Fibroblast of villous mesenchyme (primary cell): ENCODE data around the gene TEX51. TPM values are rescaled to one million over a fixed set of nuclear protein-coding genes. Genes with fewer than 3 reads are reported as not detected.
A peak's percentile ranks its signal among the peaks of the same experiment; 100 is the strongest.

Source experiments
- DNase-seq: peaks from one replicate; pipeline ENCODE4 v3.0.0-alpha.2; 2010; ENCODE audit warnings: low read depth
- H3K4me3 ChIP-seq: 2 replicates; pipeline ENCODE4 v1.5.1; 2011; ENCODE audit warnings: low read depth, mild to moderate bottlenecking, low read length
- total RNA-seq: library from RNA; depleted of rRNA; stranded (reverse); fragments of >200 nt; gene quantifications from 2 replicates; pipeline ENCODE4 v1.2.3, GENCODE V29; 2012
- TF ChIP-seq, protein P1 (sequence below): IDR thresholded peaks from 2 replicates; pipeline ENCODE4 v1.5.1; 2012; ENCODE audit warnings: low read depth, mild to moderate bottlenecking, low read length; ENCODE audit not compliant: insufficient read depth

The TEX51 gene
- total RNA-seq, 1 donor: not detected

DNA sequence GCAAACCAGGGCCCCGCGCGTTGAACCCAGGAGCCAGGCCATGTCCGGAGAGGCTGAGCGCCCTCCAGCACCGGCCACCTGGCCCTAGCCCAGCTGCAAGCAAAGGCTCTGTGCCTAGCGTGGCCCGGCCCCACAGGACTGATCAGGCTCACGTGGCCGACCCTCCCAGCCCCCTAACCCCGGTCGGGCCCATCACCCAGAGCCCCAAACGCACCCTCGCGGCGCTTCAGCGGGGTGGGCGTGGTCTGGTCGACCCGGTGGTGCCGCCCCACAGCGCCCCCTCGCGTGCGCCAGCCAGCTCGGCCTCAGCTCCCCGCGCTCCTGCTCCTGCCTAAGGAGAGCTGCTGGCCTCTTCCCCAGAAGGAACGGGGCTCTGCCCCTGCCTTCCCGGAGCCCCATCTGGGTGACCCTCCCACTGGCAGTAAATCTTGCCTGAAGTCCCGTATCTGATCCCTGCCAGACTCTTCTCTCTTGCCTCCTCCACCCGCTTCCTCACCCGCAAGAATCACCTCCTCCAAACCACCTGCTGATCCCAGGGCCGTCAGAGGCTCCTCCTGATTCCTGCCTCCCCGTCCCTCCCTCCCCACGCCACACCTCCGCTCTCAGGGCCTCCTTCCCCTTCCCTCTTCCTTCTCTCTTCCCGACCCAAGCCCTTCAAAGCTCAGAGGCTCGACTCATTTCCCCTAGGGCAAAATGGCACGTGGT is 12.3 kb upstream of the TEX51 start:
- peak; percentile 46 for DNase-seq
- H3K4me3 ChIP-seq: peak overlapping the region; percentile 45
- TF ChIP-seq, protein P1, sequence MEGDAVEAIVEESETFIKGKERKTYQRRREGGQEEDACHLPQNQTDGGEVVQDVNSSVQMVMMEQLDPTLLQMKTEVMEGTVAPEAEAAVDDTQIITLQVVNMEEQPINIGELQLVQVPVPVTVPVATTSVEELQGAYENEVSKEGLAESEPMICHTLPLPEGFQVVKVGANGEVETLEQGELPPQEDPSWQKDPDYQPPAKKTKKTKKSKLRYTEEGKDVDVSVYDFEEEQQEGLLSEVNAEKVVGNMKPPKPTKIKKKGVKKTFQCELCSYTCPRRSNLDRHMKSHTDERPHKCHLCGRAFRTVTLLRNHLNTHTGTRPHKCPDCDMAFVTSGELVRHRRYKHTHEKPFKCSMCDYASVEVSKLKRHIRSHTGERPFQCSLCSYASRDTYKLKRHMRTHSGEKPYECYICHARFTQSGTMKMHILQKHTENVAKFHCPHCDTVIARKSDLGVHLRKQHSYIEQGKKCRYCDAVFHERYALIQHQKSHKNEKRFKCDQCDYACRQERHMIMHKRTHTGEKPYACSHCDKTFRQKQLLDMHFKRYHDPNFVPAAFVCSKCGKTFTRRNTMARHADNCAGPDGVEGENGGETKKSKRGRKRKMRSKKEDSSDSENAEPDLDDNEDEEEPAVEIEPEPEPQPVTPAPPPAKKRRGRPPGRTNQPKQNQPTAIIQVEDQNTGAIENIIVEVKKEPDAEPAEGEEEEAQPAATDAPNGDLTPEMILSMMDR: peak; percentile 67

DNA sequence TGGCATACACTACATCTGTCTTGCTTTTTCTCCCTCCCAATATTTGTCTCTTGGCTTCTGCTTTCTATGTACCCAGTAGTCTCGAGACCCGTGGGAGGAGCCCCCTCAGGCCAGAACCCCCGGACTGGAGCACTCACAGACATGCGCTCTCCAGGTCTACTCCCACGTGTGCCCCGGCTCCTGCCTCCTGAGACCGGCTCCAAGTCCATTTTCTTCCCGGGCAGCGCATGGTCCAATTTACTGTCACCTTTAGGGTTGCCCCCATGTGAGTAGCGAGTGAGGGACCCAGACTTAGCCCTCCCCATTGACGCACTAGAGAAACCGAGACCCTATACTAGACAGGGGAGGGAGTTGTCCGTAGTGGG is 11.8 kb upstream of the TEX51 start:
- DNase-seq: no peak
- TF ChIP-seq, protein P1: no peak
- H3K4me3 ChIP-seq: no peak overlapping the region

DNA sequence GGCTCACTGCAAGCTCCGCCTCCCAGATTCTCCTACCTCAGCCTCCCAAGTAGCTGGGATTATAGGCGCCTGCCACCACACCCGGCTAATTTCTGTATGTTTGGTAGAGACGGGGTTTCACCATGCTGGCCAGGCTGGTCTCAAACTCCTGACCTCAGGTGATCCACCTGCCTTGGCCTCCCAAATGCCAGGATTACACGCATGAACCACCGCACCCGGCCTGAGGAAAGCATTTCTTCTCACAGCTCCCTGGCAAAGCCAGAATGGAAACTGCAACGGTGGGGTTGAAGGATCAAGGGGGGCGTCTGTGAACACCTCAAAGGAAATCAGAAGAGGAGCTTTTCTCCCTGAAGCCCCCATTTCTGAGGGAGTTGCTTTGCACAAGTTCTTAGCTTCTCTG is 11.2 kb upstream of the TEX51 start:
- no peak for DNase-seq
- no peak overlapping the region for H3K4me3 ChIP-seq
- TF ChIP-seq, protein P1: no peak

DNA sequence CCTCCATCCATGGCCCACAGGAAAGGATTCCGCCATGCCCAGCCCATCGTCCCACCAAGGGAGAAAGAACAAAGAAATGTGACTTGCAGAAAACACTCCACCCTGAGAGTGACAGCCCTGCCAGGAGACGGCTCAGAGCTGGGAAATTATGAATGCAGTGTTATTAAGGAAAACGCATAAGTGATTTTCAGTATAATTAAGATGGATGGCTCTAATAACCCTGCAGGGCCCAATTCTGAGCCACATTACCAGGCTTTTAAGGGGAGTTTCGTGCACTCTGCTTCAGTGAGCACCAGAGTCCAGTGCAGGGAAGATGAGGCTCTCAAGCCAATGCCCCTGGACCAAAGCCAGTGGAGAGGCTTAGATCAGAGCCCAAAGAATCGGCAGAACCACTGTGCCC is 10.6 kb upstream of the TEX51 start:
- H3K4me3 ChIP-seq: no peak overlapping the region
- DNase-seq: no peak
- TF ChIP-seq, protein P1: no peak

DNA sequence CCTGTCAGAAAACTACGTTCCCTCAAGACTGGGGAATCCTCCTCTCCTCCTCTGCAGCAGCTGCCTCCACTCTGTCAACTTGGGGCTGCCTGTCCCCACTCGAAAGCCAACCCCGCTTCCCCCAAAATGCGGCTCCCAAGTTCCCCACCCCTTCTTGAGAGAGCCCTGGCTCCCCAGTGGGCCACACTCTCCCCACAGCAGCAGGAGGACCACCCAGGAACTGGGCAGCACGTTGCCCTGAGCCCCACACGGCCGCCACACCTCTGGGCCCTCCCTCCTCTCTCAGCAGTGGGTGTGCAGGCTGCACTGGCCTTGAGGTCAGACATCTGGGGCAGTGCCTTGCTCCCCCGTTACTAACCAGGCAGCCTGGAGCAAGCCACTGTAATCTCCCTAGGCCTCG is 9.6 kb upstream of the TEX51 start:
- H3K4me3 ChIP-seq: no peak overlapping the region
- TF ChIP-seq, protein P1: no peak
- DNase-seq: no peak

DNA sequence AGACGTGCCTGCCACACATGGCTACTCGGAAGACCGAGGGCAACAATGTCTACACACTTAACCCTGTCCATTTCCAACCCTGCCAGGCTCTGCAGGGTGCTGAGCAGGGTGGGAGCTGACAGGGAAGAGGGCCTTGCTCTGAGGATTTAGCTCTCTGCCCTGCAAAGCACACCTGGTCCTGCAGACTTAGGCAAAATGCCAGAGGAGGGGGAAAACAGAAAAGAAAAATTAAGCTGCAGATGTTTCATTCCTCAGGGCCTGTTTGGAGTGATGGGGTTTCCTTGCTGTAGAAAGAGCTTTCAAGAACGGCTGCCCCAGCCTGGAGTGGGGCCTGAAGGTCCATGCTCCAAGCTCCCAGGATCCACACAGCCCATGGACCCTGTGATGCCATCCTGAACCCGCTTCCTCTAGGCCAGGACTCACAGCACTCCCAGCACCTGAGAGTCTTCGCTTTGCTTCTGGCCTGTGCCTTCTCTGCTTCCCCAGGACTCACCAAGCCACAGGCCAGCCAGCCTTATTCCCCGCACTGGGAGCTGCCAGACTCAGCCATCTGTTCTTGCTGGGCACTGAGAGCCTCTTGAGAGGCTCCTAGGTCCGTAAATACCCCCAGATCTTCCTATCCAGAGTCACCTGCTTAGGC is 9.1 kb upstream of the TEX51 start:
- no peak overlapping the region for H3K4me3 ChIP-seq
- TF ChIP-seq, protein P1: no peak
- no peak for DNase-seq
